ENCODE measurements around the gene AUTS2.
A peak's percentile ranks its signal among the peaks of the same experiment; 100 is the strongest.

Gene AUTS2

GRCh38 chr7:69800495-69800894 lies 202.2 kb downstream of the AUTS2 start:
- TF ChIP-seq, protein P1, sequence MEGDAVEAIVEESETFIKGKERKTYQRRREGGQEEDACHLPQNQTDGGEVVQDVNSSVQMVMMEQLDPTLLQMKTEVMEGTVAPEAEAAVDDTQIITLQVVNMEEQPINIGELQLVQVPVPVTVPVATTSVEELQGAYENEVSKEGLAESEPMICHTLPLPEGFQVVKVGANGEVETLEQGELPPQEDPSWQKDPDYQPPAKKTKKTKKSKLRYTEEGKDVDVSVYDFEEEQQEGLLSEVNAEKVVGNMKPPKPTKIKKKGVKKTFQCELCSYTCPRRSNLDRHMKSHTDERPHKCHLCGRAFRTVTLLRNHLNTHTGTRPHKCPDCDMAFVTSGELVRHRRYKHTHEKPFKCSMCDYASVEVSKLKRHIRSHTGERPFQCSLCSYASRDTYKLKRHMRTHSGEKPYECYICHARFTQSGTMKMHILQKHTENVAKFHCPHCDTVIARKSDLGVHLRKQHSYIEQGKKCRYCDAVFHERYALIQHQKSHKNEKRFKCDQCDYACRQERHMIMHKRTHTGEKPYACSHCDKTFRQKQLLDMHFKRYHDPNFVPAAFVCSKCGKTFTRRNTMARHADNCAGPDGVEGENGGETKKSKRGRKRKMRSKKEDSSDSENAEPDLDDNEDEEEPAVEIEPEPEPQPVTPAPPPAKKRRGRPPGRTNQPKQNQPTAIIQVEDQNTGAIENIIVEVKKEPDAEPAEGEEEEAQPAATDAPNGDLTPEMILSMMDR (IDR thresholded peaks at IDR 0.05; ENCODE audit: low read length) = no peak
- no peak for TF ChIP-seq EZH2 (IDR thresholded peaks at IDR 0.05; ENCODE audit: borderline replicate concordance, low read length)
- no peaks in the 10 kb centered on the region for H3K9me2 ChIP-seq (ENCODE audit: low read depth, low read length)

DNA sequence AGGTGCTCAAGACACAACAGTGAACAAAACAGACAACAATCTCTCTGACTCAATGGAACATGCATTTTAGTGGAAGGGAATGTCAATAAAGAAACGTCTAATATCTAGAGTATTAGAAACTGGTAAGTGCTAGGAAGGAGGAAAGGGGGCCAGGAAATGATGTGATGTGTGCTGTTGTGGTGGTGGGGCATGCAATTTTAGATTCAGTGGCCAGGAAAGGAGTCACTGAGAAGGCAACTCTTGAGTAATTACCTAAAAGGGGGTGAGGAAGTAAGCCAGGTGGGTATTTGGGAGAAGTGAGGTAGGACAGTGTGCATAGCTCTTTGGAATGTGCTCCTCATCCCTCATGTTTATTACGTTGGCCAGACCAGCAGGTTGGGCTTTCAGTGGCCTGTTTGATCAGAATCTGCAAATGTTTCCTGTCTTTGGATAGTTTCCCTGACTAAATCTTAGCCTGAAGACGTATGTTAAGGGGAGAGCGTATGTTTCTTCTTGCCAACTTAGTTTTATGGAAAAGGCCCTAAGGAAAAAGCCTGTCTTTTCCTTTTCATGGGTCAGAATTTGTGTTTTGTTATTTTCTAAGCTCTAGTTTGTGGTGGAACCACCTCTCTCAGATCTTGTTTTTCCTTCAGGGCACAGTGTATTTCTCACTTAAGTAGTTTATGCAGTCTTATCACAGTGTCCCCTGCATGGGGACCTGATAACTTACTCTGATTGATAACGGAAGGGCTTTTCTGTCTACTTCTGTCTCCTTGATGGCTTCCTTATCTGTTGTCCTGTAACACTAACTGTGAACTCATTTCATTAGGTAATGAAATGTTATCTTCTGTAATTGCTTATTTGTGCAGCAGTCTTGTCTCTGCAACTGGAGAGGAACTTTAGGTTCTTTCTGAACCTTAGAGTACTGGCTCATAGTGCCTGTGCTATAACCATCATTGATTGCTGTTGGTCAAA lies 203.7 kb downstream of the AUTS2 start:
- H3K4me1 ChIP-seq (ENCODE audit: insufficient read depth, low read length, severe bottlenecking) = peaks cover 98% of the 10 kb centered on the region
- no peaks in the 10 kb centered on the region for H3K27me3 ChIP-seq (ENCODE audit: insufficient read depth, low read length)
- TF ChIP-seq, protein P1 (IDR thresholded peaks at IDR 0.05; ENCODE audit: low read length) = no peak
- TF ChIP-seq EZH2 (IDR thresholded peaks at IDR 0.05; ENCODE audit: borderline replicate concordance, low read length) = no peak
- H3K36me3 ChIP-seq (ENCODE audit: insufficient read depth, low read length) = no peaks in the 10 kb centered on the region
- peaks cover 57% of the 10 kb centered on the region for H3K79me2 ChIP-seq (ENCODE audit: insufficient read depth, low read length)
- no peak overlapping the region for H3K4me3 ChIP-seq (ENCODE audit: low read depth, low read length, poor library complexity, severe bottlenecking)
- H3K9me2 ChIP-seq (ENCODE audit: low read depth, low read length) = no peaks in the 10 kb centered on the region
- no peak overlapping the region for H2AFZ ChIP-seq (ENCODE audit: low read length)
- no peaks in the 10 kb centered on the region for H3K9me3 ChIP-seq (ENCODE audit: low read length)
- H3K27ac ChIP-seq (ENCODE audit: low read depth, low read length, poor library complexity, severe bottlenecking) = peak overlapping the region; percentile 84
- no peaks in the 10 kb centered on the region for H4K20me1 ChIP-seq (ENCODE audit: insufficient read depth, low read length)
- H3K4me2 ChIP-seq (ENCODE audit: low read length) = peak overlapping the region; percentile 13; the same call in 1 of the 2 replicates
- H3F3A ChIP-seq (ENCODE audit: insufficient read depth, low read length) = no peaks in the 10 kb centered on the region
- no peak overlapping the region for H3K9ac ChIP-seq (ENCODE audit: low read length)

More at GRCh38 chr7:69800495-69800894, 202.2 kb downstream of the AUTS2 start:
- peaks cover 62% of the 10 kb centered on the region for H3K79me2 ChIP-seq (ENCODE audit: insufficient read depth, low read length)
- H3F3A ChIP-seq (ENCODE audit: insufficient read depth, low read length) = no peaks in the 10 kb centered on the region
- no peaks in the 10 kb centered on the region for H3K27me3 ChIP-seq (ENCODE audit: insufficient read depth, low read length)
- H3K9me3 ChIP-seq (ENCODE audit: low read length) = no peaks in the 10 kb centered on the region
- no peak overlapping the region for H3K9ac ChIP-seq (ENCODE audit: low read length)
- no peak overlapping the region for H3K4me3 ChIP-seq (ENCODE audit: low read depth, low read length, poor library complexity, severe bottlenecking)
- no peak overlapping the region for H3K4me2 ChIP-seq (ENCODE audit: low read length)
- H3K4me1 ChIP-seq (ENCODE audit: insufficient read depth, low read length, severe bottlenecking) = peaks cover 96% of the 10 kb centered on the region
- H2AFZ ChIP-seq (ENCODE audit: low read length) = no peak overlapping the region
- no peak overlapping the region for H3K27ac ChIP-seq (ENCODE audit: low read depth, low read length, poor library complexity, severe bottlenecking)
- H4K20me1 ChIP-seq (ENCODE audit: insufficient read depth, low read length) = no peaks in the 10 kb centered on the region
- no peaks in the 10 kb centered on the region for H3K36me3 ChIP-seq (ENCODE audit: insufficient read depth, low read length)

DNA sequence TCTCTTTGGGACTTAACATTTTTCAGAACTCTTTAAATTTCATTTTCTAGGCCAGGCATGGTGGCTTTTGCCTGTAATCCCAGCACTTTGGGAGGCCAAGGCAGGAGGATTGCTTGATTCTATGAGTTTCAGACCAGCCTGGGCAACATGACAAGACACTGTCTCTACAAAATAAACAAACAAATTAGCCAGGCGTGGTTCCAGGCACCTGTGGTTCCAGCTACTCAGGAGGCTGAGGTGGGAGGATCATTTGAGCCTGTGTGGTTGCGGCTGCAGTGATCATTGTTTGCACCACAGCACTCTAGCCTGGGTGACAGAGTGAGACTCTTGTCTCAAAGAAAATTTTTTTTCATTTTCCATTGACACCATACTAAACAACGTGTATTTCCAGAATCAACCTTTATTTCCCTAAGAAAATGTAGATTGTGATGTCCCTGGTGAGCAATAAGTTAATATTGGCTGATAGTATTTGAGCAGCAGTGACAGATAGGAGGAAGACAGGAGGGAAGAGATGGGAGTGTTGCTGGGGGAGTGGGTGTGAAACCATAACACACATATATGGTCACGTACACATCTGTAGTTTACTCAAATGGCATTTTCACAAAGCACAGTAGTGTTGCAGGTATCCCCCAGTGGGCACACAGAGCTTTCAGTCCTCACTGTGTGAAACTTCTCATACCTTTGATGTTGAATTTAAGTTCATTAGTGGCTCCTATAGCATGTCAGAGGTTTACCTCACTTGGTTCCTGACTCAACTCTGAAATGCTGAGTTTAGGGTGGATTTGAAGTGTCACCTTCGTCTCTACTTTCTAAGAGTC lies 205.6 kb downstream of the AUTS2 start:
- Histone ChIP-seq H3K4me1 (ENCODE audit: insufficient read depth, low read length, severe bottlenecking) (peaks cover 87% of the 10 kb centered on the region), H3K9me2 (ENCODE audit: low read depth, low read length) (no peaks in the 10 kb centered on the region), H2AFZ (ENCODE audit: low read length) (no peak overlapping the region), H3K27me3 (ENCODE audit: insufficient read depth, low read length) (no peaks in the 10 kb centered on the region), H3K36me3 (ENCODE audit: insufficient read depth, low read length) (no peaks in the 10 kb centered on the region), H3K79me2 (ENCODE audit: insufficient read depth, low read length) (peaks cover 40% of the 10 kb centered on the region), H3K4me2 (ENCODE audit: low read length) (peak overlapping the region; percentile 12; the same call in 1 of the 2 replicates), H3K4me3 (ENCODE audit: low read depth, low read length, poor library complexity, severe bottlenecking) (no peak overlapping the region), H3K9me3 (ENCODE audit: low read length) (no peaks in the 10 kb centered on the region), H3F3A (ENCODE audit: insufficient read depth, low read length) (no peaks in the 10 kb centered on the region), H3K27ac (ENCODE audit: low read depth, low read length, poor library complexity, severe bottlenecking) (peak overlapping the region; percentile 84), H4K20me1 (ENCODE audit: insufficient read depth, low read length) (no peaks in the 10 kb centered on the region), H3K9ac (ENCODE audit: low read length) (no peak overlapping the region; the same call in 1 of the 2 replicates)
- TF ChIP-seq EZH2 (IDR thresholded peaks at IDR 0.05; ENCODE audit: borderline replicate concordance, low read length) = no peak

Measured in OCI-LY1 (cell line).